NCI-H2029 treated with DMSO at 0.1 percent for 48 hours (cell line): ENCODE results near the gene ITGA11.
"Not testable (repeated sequence)": the region's sequence is repeated elsewhere in the genome, so short reads cannot be mapped to it uniquely, and the experiment has no call there.

ENCODE experiments used
- DNase-seq: peaks from one replicate; lab custom pipeline; 2025; lab: John Stamatoyannopoulos, UW

Gene ITGA11

DNA sequence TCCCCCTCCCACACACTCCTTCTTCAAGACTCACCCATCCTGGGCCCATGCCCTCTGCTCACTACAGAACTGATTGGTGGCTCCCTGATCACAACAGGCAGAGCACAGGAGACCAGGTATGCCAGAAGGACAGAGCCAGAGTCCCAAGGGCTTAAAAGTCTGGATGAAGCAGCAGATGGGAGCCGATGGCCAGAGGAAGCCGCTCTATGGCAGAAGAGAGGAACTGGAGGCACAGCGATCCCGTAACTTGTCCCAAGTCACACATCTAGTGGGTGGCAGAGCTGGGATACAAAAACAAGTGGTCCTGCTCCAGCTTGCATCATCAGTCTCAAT is 20.7 kb downstream of the ITGA11 start:
- DNase-seq, result no peak

DNA sequence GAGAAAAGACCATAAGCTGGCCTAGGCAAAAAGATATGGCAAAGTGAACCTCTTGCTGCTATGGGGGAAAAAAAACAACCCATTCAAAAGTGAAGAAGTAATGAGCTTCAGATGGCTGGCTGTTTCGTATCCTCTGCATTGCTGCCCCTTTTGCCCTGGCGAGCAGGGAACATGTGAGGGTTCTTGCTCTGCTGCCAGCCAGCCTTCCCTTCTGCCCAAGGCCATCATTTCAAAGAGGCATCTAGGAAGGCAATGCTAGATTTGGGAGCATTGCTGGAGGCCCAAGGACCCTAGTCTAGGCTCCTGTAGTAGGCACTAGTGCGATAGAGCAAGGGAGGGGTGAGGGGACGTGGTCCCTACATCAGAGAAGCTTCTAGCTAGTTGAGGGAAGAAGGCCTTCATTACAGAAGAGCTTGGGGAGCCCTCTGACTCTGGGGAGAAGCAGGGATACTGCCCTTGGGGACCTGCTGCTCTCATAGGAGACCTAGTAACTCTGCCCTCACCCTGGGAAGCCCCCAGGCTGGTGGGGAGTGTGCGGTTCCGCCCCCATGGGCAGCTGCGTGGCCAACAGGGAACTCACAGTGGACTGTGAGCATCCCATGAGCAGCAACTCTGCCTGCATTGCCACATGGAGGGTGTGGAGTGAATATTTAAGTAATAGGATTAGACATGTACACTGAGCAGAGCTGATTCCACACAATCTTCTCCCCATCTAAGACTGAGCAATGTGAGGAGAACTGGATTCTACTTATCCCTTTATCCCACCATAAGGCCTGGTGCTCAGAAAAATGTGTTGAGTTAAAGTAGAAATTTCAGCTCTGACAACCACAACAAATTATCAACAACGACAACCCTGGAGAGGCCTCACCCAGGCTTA is 21.3 kb downstream of the ITGA11 start:
- DNase-seq, result no peak

GRCh38 chr15:68409736-68410370 is 22.1 kb downstream of the ITGA11 start:
- DNase-seq, result no peak

GRCh38 chr15:68408971-68409370 is 23.0 kb downstream of the ITGA11 start:
- no peak for DNase-seq

DNA sequence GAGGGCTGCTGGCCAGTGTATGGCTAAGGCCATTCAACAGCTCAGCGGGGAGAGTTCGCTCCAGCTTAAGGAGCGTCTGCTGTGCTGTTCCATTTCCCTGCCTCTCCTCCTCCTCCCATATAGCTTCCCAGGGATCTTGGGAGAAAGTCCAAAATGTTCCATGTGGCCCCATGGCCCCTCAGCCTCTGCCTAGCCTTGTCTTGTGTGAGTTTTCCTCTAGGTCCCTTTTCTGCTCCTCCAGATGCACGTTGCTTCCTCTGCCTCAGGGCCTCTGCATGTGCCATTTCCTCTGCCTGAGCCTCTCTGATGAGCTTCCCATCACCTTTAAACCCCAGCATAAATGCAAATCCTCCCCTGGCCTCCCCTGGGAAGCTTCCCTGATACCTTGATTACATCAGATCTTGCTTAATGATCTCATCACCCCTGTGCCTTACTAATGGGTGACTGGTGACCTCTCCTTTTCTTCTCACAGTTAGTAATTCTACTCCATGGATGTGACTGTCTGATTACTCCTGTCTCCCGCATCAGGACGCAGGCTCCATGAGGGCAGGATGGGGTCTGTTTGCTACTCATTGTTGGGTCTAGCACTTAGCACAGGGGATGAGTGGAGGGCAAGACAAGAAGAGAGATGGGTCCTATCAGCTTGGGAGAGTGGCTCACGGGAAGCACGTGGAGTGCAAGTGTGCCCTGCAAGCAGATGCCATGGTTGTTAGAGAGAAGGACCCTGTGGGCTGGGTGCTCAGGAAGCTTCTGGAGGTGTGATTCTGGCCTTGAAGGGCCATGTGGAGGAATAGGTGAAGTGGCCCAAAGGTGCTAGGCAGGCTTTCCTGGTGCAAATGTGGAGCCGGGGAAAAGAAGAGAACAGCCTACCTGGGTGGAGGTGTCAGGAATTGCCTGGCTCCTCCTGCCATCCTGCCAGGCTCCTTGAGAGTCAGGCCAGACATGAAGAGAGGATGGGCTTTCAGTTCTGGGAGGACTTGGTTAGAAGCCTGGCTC is 23.8 kb downstream of the ITGA11 start:
- no peak for DNase-seq

- DNase-seq, result no peak
These were observed 24.6 kb downstream of the ITGA11 start for GRCh38 chr15:68407141-68407885.

GRCh38 chr15:68405378-68406250 is 26.3 kb downstream of the ITGA11 start:
- no peak for DNase-seq

DNA sequence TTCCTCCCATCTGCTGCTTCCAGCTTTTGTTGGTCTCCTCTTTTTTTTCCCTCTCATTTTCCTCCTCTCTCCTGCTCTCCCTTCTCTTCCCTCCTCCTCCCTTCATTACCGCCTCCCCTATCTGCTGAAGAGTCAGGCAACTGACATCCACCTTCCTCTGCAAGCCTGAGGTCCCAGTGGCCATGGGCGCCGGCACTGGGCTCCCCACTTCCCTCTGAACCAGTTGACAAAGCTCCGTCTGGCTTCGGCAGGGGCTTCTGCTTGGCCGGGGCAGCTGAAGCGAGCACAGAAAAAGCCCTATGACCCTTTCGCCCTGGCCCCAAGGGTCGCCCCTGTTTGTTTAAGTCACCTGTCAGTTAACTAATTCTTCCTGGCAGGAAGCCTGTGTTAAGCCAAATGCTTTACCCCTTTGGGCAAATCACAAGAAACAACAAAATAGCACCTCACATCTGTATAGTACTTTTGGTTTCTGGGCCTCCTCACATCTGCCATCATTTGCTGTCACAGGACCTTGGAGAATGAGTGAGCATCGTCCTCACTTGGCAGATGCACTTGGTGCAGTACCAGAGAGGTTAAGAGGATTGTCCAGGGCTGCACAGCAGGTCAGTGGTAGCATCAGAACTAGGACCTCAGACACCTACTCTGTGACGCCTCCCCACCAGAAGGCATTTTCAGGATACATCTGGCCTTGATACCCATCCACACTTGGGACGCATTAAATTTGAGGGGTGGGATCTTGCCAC is 27.7 kb downstream of the ITGA11 start:
- no peak for DNase-seq

DNA sequence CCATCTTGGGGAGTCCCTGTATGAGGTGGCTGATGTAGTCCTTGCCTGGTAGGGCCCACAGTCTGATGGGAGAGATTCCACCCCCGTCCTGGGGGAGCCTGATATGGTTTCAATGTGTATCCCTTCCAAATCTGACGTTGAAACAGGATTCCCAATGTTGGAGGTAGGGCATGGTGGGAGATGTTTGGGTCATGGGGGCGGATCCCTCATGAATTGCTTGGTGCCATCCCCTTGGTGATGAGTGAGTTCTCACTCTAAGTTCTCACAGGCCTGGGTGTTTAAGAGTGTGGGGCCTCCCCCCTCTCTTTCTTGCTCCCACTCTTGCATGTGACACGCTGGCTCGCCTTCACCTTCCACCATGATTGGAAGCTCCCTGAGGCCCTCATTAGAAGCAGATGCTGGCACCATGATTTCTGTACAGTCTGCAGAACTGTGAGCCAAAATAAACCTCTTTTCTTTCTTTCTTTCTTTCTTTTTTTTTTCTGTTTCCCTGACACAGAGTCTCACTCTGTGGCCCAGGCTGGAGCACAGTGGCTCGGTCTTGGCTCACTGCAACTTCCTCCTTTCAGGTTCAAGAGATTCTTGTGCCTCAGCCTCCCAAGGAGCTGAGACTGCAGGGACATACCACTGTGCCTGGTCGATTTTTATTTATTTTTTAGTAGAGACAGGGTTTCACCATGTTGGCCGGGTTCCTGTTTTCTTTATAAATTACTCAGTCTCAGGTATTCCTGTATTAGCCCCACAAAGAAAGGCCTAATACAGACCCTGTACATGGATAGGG is 28.6 kb downstream of the ITGA11 start:
- no peak for DNase-seq

GRCh38 chr15:68402432-68403160 is 29.4 kb downstream of the ITGA11 start:
- DNase-seq, result no peak

- no peak for DNase-seq
These were observed 30.2 kb downstream of the ITGA11 start for GRCh38 chr15:68401496-68402431.

- no peak for DNase-seq
These were observed 31.9 kb downstream of the ITGA11 start for GRCh38 chr15:68400066-68400456.

DNA sequence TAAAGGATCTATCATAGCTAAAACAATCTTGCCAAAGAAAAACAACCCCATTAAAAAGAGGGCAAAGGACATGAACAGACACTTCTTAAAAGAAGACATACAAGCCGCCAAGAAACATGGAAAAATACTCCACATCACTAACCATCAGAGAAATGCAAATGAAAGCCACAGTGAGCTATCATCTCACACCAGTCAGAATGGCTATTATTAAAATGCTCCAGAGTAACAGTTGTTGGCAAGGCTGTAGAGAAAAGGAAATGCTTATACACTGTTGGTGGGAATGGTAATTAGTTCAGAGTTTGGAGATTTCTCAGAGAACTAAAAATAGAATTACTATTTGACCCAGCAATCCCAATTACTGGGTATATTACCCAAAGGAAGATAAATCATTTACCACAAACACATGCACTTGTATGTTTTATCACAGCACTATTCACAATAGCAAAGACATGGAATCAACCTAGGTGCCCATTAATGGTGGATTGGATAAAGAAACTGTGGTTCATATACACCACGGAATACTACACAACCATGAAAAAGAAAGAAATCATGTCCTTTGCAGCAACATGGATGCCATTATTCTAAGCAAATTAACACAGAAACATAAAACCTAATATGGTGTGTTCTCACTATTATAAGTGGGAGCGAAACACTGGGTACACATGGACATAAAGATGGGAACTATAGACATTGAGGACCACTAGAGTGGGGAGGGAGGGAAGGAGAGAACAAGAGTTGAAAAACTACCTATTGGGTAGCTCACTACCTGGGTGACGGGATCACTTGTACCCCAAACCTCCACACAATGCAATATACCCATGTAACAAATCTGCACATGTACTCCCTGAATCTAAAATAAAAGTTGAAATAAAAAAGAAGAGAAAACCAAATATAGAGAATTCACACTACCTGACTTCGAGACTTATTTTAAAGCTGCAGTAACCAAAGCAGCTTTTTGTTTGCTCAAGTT is 32.6 kb downstream of the ITGA11 start:
- no peak for DNase-seq

DNA sequence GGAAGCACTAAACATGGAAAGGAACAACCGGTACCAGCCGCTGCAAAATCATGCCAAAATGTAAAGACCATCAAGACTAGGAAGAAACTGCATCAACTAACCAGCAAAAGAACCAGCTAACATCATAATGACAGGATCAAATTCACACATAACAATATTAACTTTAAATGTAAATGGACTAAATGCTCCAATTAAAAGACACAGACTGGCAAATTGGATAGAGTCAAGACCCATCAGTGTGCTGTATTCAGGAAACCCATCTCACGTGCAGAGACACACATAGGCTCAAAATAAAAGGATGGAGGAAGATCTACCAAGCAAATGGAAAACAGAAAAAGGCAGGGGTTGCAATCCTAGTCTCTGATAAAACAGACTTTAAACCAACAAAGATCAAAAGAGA is 34.0 kb downstream of the ITGA11 start:
- not testable (repeated sequence) for DNase-seq

DNA sequence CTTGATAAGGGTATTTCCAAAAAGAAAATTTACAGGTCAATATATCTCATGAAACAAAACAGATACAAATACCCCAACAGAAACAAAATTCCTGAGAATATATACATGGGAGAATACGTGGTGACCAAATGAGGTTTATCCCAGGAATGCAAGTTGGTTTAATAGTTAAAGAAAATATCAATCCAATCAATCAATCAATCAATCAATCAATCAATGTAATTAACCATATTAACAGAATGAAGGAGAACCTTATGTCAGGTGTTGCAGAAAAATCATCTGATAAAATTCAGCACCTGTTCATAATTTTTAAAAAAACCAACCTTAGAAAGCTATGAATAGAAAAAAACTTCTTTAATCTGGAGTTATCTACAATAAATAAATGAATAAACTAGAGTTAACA is 35.9 kb downstream of the ITGA11 start:
- no peak for DNase-seq

DNA sequence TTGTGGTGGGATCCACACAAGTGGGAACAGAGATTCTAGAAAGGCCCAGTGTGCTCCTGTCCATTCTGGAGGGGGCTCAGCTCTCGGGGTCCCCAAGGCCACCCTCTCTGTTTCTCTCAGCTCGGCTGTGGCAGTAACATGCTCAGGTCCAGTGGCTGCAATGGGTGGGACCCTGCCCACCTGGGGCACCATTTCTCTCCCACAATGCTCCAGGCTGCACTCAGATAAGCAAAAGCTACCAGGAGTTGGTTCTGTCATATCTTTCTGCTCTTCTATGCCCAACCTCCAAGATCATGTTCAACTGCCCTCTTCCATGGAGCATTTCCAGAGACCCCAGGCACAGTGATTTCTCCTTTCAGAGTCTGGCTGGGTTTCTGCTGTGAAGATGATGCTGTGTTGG is 40.8 kb downstream of the ITGA11 start:
- DNase-seq, result no peak
